WTC11 (cell line): Measurements from ENCODE around the gene SELENOS. TPM values are rescaled to one million over a fixed set of nuclear protein-coding genes. Genes with fewer than 3 reads are reported as not detected.
A peak's percentile ranks its signal among the peaks of the same experiment; 100 is the strongest.

Experiments
- ATAC-seq: fragments of 200-7000 bp; cut with Tn5 transposase; 2 replicates; pipeline ENCODE4 v1.10.0; 2021; ENCODE audit warnings: mild to moderate bottlenecking, moderate library complexity
- CTCF ChIA-PET: fragments of 300-600 bp; sonication (Branson Sonifier 250); formaldehyde crosslinking; loops from one replicate; lab custom pipeline; 2021; ENCODE audit warnings: antibody characterized with exemption; lab: Charles Lee
- POLR2A ChIA-PET: fragments of 350-600 bp; sonication (Branson Sonifier 250); formaldehyde crosslinking; loops from one replicate; lab custom pipeline; 2021; ENCODE audit warnings: antibody characterized with exemption; lab: Charles Lee
- DNase-seq: peaks from one replicate; pipeline ENCODE4 v3.0.0; 2021; ENCODE audit warnings: low spot score
- H3K27ac Mint-ChIP-seq: 2 replicates; pipeline ENCODE4 v1.8.0; 2021; ENCODE audit warnings: mixed read lengths
- H3K27me3 Mint-ChIP-seq: 2 replicates; pipeline ENCODE4 v1.8.0; 2021; ENCODE audit warnings: low read depth, mild to moderate bottlenecking, moderate library complexity, mixed read lengths
- H3K36me3 Mint-ChIP-seq: 2 replicates; pipeline ENCODE4 v1.8.0; 2021; ENCODE audit warnings: mixed read lengths
- H3K4me1 Mint-ChIP-seq: 2 replicates; pipeline ENCODE4 v1.8.0; 2022; ENCODE audit warnings: mixed read lengths
- H3K4me3 Mint-ChIP-seq: 2 replicates; pipeline ENCODE4 v1.8.0; 2021; ENCODE audit warnings: mild to moderate bottlenecking, moderate library complexity, mixed read lengths
- H3K9me3 Mint-ChIP-seq: 2 replicates; pipeline ENCODE4 v1.8.0; 2021; ENCODE audit warnings: mixed read lengths
- IRF2 ChIP-seq: sonication (generic); formaldehyde crosslinking; IDR thresholded peaks from 2 replicates; pipeline ENCODE4 v1.8.0; 2022; ENCODE audit warnings: low read depth, missing genetic modification reagents, borderline replicate concordance
- MLX ChIP-seq: sonication (generic); formaldehyde crosslinking; IDR thresholded peaks from 2 replicates; pipeline ENCODE4 v1.8.1; 2023; ENCODE audit warnings: mild to moderate bottlenecking, missing genetic modification reagents, moderate library complexity
- MYBL2 ChIP-seq: sonication (generic); formaldehyde crosslinking; IDR thresholded peaks from 2 replicates; pipeline ENCODE4 v1.8.1; 2023; ENCODE audit warnings: mild to moderate bottlenecking, moderate library complexity, missing genetic modification reagents
- NFYB ChIP-seq: sonication (generic); formaldehyde crosslinking; conservative IDR thresholded peaks from 2 replicates; pipeline ENCODE4 v1.8.0; 2022; ENCODE audit warnings: low read depth, missing genetic modification reagents
- PRDM15 ChIP-seq: sonication (generic); formaldehyde crosslinking; IDR thresholded peaks from 2 replicates; pipeline ENCODE4 v1.8.0; 2022; ENCODE audit warnings: missing genetic modification reagents
- SP1 ChIP-seq: sonication (generic); formaldehyde crosslinking; conservative IDR thresholded peaks from 2 replicates; pipeline ENCODE4 v1.8.1; 2022; ENCODE audit warnings: missing genetic modification reagents
- ZNF423 ChIP-seq: fragments of 250-450 bp; sonication (Bioruptor Pico); IDR thresholded peaks from 2 replicates; pipeline ENCODE4 v2.1.2; 2022; ENCODE audit warnings: mild to moderate bottlenecking, moderate library complexity
- ZNF671 ChIP-seq: fragments of 250-450 bp; sonication (Bioruptor Pico); IDR thresholded peaks from 2 replicates; pipeline ENCODE4 v1.8.0; 2021; ENCODE audit warnings: mild to moderate bottlenecking
- total RNA-seq: library from RNA; stranded (reverse); gene quantifications from 3 replicates; pipeline ENCODE4 v1.2.3, GENCODE V29; 2021
- TF ChIP-seq, protein P1 (sequence below): sonication (generic); formaldehyde crosslinking; IDR thresholded peaks from 2 replicates; pipeline ENCODE4 v1.8.1; 2022; ENCODE audit warnings: mild to moderate bottlenecking, missing genetic modification reagents, moderate library complexity, borderline replicate concordance
- TF ChIP-seq, protein P2 (sequence below): fragments of 200-600 bp; IDR thresholded peaks from 2 replicates; pipeline ENCODE4 v1.8.0; 2022; ENCODE audit warnings: antibody characterized with exemption
- TF ChIP-seq, protein P3 (sequence below): sonication (generic); formaldehyde crosslinking; IDR thresholded peaks from 2 replicates; pipeline ENCODE4 v1.8.0; 2023; ENCODE audit warnings: mild to moderate bottlenecking, missing genetic modification reagents
- TF ChIP-seq, protein P4 (sequence below): sonication (generic); formaldehyde crosslinking; IDR thresholded peaks from 2 replicates; pipeline ENCODE4 v1.8.0; 2022; ENCODE audit warnings: mild to moderate bottlenecking, missing genetic modification reagents

SELENOS gene
- total RNA-seq, 1 experiment from 2014 or later, result 43.8 TPM

- Mint-ChIP-seq H3K27me3 (no peaks in the 10 kb centered on the region), H3K4me1 (peaks cover 90% of the 10 kb centered on the region), H3K27ac (peak overlapping the region; percentile 39; the same call in 1 of the 2 replicates), H3K4me3 (no peak overlapping the region), H3K36me3 (peaks cover 10% of the 10 kb centered on the region; the same call in 1 of the 2 replicates), H3K9me3 (no peaks in the 10 kb centered on the region)
- no peak for DNase-seq
- POLR2A ChIA-PET, result interaction anchor here (0.6 kb wide), 1 partner anchor 173 kb away, joined by 3 read pairs; no protein-coding TSS in a partner anchor
- CTCF ChIA-PET, result interaction anchor here (0.8 to 4.7 kb wide), 7 partner anchors 11 to 236 kb away, joined by 3 to 20 read pairs (median 3); no protein-coding TSS in a partner anchor
- TF ChIP-seq MLX (CRISPR knock-in tag) (no peak), MYBL2 (no peak), IRF2 (CRISPR knock-in tag) (no peak), ZNF423 (CRISPR knock-in tag) (no peak), SP1 (no peak), ZNF671 (CRISPR knock-in tag) (no peak)
- TF ChIP-seq, protein P1, sequence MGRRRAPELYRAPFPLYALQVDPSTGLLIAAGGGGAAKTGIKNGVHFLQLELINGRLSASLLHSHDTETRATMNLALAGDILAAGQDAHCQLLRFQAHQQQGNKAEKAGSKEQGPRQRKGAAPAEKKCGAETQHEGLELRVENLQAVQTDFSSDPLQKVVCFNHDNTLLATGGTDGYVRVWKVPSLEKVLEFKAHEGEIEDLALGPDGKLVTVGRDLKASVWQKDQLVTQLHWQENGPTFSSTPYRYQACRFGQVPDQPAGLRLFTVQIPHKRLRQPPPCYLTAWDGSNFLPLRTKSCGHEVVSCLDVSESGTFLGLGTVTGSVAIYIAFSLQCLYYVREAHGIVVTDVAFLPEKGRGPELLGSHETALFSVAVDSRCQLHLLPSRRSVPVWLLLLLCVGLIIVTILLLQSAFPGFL, result no peak
- TF ChIP-seq, protein P2, sequence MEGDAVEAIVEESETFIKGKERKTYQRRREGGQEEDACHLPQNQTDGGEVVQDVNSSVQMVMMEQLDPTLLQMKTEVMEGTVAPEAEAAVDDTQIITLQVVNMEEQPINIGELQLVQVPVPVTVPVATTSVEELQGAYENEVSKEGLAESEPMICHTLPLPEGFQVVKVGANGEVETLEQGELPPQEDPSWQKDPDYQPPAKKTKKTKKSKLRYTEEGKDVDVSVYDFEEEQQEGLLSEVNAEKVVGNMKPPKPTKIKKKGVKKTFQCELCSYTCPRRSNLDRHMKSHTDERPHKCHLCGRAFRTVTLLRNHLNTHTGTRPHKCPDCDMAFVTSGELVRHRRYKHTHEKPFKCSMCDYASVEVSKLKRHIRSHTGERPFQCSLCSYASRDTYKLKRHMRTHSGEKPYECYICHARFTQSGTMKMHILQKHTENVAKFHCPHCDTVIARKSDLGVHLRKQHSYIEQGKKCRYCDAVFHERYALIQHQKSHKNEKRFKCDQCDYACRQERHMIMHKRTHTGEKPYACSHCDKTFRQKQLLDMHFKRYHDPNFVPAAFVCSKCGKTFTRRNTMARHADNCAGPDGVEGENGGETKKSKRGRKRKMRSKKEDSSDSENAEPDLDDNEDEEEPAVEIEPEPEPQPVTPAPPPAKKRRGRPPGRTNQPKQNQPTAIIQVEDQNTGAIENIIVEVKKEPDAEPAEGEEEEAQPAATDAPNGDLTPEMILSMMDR, result no peak
- TF ChIP-seq, protein P3, sequence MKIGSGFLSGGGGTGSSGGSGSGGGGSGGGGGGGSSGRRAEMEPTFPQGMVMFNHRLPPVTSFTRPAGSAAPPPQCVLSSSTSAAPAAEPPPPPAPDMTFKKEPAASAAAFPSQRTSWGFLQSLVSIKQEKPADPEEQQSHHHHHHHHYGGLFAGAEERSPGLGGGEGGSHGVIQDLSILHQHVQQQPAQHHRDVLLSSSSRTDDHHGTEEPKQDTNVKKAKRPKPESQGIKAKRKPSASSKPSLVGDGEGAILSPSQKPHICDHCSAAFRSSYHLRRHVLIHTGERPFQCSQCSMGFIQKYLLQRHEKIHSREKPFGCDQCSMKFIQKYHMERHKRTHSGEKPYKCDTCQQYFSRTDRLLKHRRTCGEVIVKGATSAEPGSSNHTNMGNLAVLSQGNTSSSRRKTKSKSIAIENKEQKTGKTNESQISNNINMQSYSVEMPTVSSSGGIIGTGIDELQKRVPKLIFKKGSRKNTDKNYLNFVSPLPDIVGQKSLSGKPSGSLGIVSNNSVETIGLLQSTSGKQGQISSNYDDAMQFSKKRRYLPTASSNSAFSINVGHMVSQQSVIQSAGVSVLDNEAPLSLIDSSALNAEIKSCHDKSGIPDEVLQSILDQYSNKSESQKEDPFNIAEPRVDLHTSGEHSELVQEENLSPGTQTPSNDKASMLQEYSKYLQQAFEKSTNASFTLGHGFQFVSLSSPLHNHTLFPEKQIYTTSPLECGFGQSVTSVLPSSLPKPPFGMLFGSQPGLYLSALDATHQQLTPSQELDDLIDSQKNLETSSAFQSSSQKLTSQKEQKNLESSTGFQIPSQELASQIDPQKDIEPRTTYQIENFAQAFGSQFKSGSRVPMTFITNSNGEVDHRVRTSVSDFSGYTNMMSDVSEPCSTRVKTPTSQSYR (CRISPR knock-in tag), result no peak
- TF ChIP-seq, protein P4, sequence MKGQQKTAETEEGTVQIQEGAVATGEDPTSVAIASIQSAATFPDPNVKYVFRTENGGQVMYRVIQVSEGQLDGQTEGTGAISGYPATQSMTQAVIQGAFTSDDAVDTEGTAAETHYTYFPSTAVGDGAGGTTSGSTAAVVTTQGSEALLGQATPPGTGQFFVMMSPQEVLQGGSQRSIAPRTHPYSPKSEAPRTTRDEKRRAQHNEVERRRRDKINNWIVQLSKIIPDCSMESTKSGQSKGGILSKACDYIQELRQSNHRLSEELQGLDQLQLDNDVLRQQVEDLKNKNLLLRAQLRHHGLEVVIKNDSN (CRISPR knock-in tag), result no peak
- ATAC-seq, result no peak
Measured at GRCh38 chr15:101244036-101244781, 33.1 kb downstream of the SELENOS start.

GRCh38 chr15:101243420-101243819, 33.9 kb downstream of the SELENOS start:
- Mint-ChIP-seq H3K4me1 (peaks cover 90% of the 10 kb centered on the region), H3K27ac (peak overlapping the region; percentile 60)
- POLR2A ChIA-PET, result no interaction called here
- TF ChIP-seq PRDM15 (CRISPR knock-in tag), result peak; percentile 12; the same call in 1 of the 2 replicates
- no peak for TF ChIP-seq NFYB
- TF ChIP-seq, all 79 proteins: peak for 1
- H3K36me3 Mint-ChIP-seq, result peaks cover 8% of the 10 kb centered on the region; the same call in 1 of the 2 replicates
- DNase-seq, result no peak
- H3K27me3 Mint-ChIP-seq, result no peaks in the 10 kb centered on the region
- H3K9me3 Mint-ChIP-seq, result no peaks in the 10 kb centered on the region
- CTCF ChIA-PET, result interaction anchor here (1.1 to 2.0 kb wide), 4 partner anchors 12 to 235 kb away, joined by 3 to 18 read pairs (median 8); no protein-coding TSS in a partner anchor
- H3K4me3 Mint-ChIP-seq, result no peak overlapping the region
- ATAC-seq, result no peak; the same call in 1 of the 2 replicates
